Cardiac muscle cell (in vitro differentiated cells and primary cell): Measurements from ENCODE around the gene NR1I3. TPM values are rescaled to one million over a fixed set of nuclear protein-coding genes. Genes with fewer than 3 reads are reported as not detected.

Experiments
- DNase-seq, 2 donors: peaks; one replicate each; pipeline versions ENCODE4 v3.0.0 to v3.0.0-alpha.2; 2010 to 2017; ENCODE audit warnings: low read depth in 1 of 2, low spot score in 1 of 2
- H3K27ac ChIP-seq: fragments of 200-600 bp; sonication (generic); 2 replicates; pipeline ENCODE4 v1.5.1; 2016
- H3K27me3 ChIP-seq: fragments of 200-600 bp; sonication (generic); 2 replicates; pipeline ENCODE4 v1.6.0; 2016; ENCODE audit warnings: control low read depth
- H3K36me3 ChIP-seq: fragments of 200-600 bp; sonication (generic); 2 replicates; pipeline ENCODE4 v1.5.1; 2016; ENCODE audit warnings: control low read depth
- H3K4me1 ChIP-seq: fragments of 200-600 bp; sonication (generic); 2 replicates; pipeline ENCODE4 v1.8.1; 2017; ENCODE audit warnings: low read depth, mild to moderate bottlenecking, mixed run types
- H3K4me3 ChIP-seq: fragments of 200-600 bp; sonication (generic); 2 replicates; pipeline ENCODE4 v1.5.1; 2016; ENCODE audit warnings: mild to moderate bottlenecking
- H3K9me3 ChIP-seq: fragments of 200-600 bp; sonication (generic); 2 replicates; pipeline ENCODE4 v1.5.1; 2017; ENCODE audit warnings: low read depth, mild to moderate bottlenecking, control low read depth
- polyA plus RNA-seq: library from polyadenylated mRNA; unstranded; fragments of >200 nt; fragmentation: Nextera tagmentation; extraction: Ambion mirVana; gene quantifications from 2 replicates; pipeline ENCODE4 v1.2.1, GENCODE V29; 2016
- total RNA-seq: library from RNA; depleted of rRNA; stranded (reverse); fragments of >200 nt; gene quantifications from 2 replicates; pipeline ENCODE4 v1.2.3, GENCODE V29; 2016
- TF ChIP-seq, protein P1 (sequence below): IDR thresholded peaks from 2 replicates; pipeline ENCODE4 v1.5.1; 2012; ENCODE audit warnings: low read depth, mild to moderate bottlenecking, low read length

NR1I3 gene
- total and polyA plus RNA-seq, 2 experiments from 2014 or later: 0.33 TPM; not detected in 1

DNA sequence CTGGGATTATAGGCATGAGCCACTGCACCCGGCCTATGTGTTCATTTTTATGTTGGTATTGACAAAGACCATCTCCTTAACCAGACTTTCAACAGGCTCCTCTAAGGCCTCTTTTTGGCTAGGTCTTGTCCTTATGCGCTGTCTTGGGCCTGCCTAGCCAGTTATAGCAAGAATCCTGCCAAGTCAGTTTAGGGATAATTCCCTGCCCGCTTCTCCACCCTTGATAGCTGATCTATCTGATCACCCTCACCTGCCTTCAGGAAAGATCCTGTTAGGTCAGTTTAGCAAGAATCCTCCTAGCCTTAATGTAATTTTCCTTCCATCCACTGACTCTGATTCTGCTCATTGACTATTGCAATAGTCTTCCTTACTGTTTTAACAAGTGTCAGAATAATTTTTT is 58.3 kb downstream of the NR1I3 start:
- Histone ChIP-seq H3K27me3 (no peaks in the 10 kb centered on the region), H3K36me3 (peaks cover 7% of the 10 kb centered on the region), H3K27ac (no peak overlapping the region), H3K4me3 (no peak overlapping the region), H3K9me3 (no peaks in the 10 kb centered on the region), H3K4me1 (no peaks in the 10 kb centered on the region)
- TF ChIP-seq, protein P1, sequence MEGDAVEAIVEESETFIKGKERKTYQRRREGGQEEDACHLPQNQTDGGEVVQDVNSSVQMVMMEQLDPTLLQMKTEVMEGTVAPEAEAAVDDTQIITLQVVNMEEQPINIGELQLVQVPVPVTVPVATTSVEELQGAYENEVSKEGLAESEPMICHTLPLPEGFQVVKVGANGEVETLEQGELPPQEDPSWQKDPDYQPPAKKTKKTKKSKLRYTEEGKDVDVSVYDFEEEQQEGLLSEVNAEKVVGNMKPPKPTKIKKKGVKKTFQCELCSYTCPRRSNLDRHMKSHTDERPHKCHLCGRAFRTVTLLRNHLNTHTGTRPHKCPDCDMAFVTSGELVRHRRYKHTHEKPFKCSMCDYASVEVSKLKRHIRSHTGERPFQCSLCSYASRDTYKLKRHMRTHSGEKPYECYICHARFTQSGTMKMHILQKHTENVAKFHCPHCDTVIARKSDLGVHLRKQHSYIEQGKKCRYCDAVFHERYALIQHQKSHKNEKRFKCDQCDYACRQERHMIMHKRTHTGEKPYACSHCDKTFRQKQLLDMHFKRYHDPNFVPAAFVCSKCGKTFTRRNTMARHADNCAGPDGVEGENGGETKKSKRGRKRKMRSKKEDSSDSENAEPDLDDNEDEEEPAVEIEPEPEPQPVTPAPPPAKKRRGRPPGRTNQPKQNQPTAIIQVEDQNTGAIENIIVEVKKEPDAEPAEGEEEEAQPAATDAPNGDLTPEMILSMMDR: no peak
- DNase-seq: no peak

Other genes starting within 250 kb of the NR1I3 start
- 68.1 and 93.7 TPM in 2 replicates for gene F11R, start 217.1 kb downstream of the NR1I3 start, total RNA-seq
- gene F11R, start 217.1 kb downstream of the NR1I3 start, polyA plus RNA-seq: 90.1 and 139 TPM in 2 replicates
- 262 and 347 TPM in 2 replicates for gene TSTD1, start 199.2 kb downstream of the NR1I3 start, total RNA-seq
- gene TSTD1, start 199.2 kb downstream of the NR1I3 start, polyA plus RNA-seq: 393 and 448 TPM in 2 replicates
- 110 and 127 TPM in 2 replicates for gene USF1, start 192.2 kb downstream of the NR1I3 start, total RNA-seq
- gene USF1, start 192.2 kb downstream of the NR1I3 start, polyA plus RNA-seq: 33.7 and 45.5 TPM in 2 replicates
- gene ARHGAP30, start 168.3 kb downstream of the NR1I3 start, total RNA-seq: not detected in 2 replicates
- gene ARHGAP30, start 168.3 kb downstream of the NR1I3 start, polyA plus RNA-seq: 1.8 and 1.9 TPM in 2 replicates
- not detected in 2 replicates for gene NECTIN4, start 148.6 kb downstream of the NR1I3 start, total RNA-seq
- not detected in 2 replicates for gene NECTIN4, start 148.6 kb downstream of the NR1I3 start, polyA plus RNA-seq
- gene KLHDC9, start 139.8 kb downstream of the NR1I3 start, total RNA-seq: 36.5 and 42.4 TPM in 2 replicates
- gene KLHDC9, start 139.8 kb downstream of the NR1I3 start, polyA plus RNA-seq: 41.2 and 48.7 TPM in 2 replicates
- 85.4 and 137 TPM in 2 replicates for gene PFDN2, start 120.2 kb downstream of the NR1I3 start, total RNA-seq
- gene PFDN2, start 120.2 kb downstream of the NR1I3 start, polyA plus RNA-seq: 103 and 121 TPM in 2 replicates
- 60.7 and 65.9 TPM in 2 replicates for gene NIT1, start 120.1 kb downstream of the NR1I3 start, total RNA-seq
- gene NIT1, start 120.1 kb downstream of the NR1I3 start, polyA plus RNA-seq: 64.6 and 92.6 TPM in 2 replicates
- 28.1 and 36.5 TPM in 2 replicates for gene DEDD, start 105.5 kb downstream of the NR1I3 start, total RNA-seq
- gene DEDD, start 105.5 kb downstream of the NR1I3 start, polyA plus RNA-seq: 30.8 and 35.5 TPM in 2 replicates
- 51.2 and 61.2 TPM in 2 replicates for gene UFC1, start 84.2 kb downstream of the NR1I3 start, total RNA-seq
- gene UFC1, start 84.2 kb downstream of the NR1I3 start, polyA plus RNA-seq: 122 and 124 TPM in 2 replicates
- gene USP21, start 78.7 kb downstream of the NR1I3 start, total RNA-seq: 18.7 and 19.6 TPM in 2 replicates
- 48.8 and 59.9 TPM in 2 replicates for gene USP21, start 78.7 kb downstream of the NR1I3 start, polyA plus RNA-seq
- 35.4 and 53.8 TPM in 2 replicates for gene PPOX, start 71.8 kb downstream of the NR1I3 start, total RNA-seq
- gene PPOX, start 71.8 kb downstream of the NR1I3 start, polyA plus RNA-seq: 67.0 and 67.1 TPM in 2 replicates
- gene B4GALT3, start 60.7 kb downstream of the NR1I3 start, total RNA-seq: 31.3 and 36.9 TPM in 2 replicates
- 44.7 and 54.7 TPM in 2 replicates for gene B4GALT3, start 60.7 kb downstream of the NR1I3 start, polyA plus RNA-seq
- 0.88 and 4.0 TPM in 2 replicates for gene ADAMTS4, start 39.1 kb downstream of the NR1I3 start, total RNA-seq
- 1.9 and 3.5 TPM in 2 replicates for gene ADAMTS4, start 39.1 kb downstream of the NR1I3 start, polyA plus RNA-seq
- 183 and 204 TPM in 2 replicates for gene NDUFS2, start 35.8 kb downstream of the NR1I3 start, total RNA-seq
- 346 and 367 TPM in 2 replicates for gene NDUFS2, start 35.8 kb downstream of the NR1I3 start, polyA plus RNA-seq
- not detected in 2 replicates for gene FCER1G, start 22.9 kb downstream of the NR1I3 start, total RNA-seq
- gene FCER1G, start 22.9 kb downstream of the NR1I3 start, polyA plus RNA-seq: 0.50 TPM in 1 of 2 replicates, not detected in the other
- gene APOA2, start 14.6 kb downstream of the NR1I3 start, total RNA-seq: 1.0 TPM in 1 of 2 replicates, not detected in the other
- gene APOA2, start 14.6 kb downstream of the NR1I3 start, polyA plus RNA-seq: 3.1 TPM in 1 of 2 replicates, not detected in the other
- 12.5 and 21.6 TPM in 2 replicates for gene TOMM40L, start 12.1 kb downstream of the NR1I3 start, total RNA-seq
- 12.6 and 13.6 TPM in 2 replicates for gene TOMM40L, start 12.1 kb downstream of the NR1I3 start, polyA plus RNA-seq
- gene PCP4L1, start 20.5 kb upstream of the NR1I3 start, total RNA-seq: 0.14 and 0.21 TPM in 2 replicates
- not detected in 2 replicates for gene PCP4L1, start 20.5 kb upstream of the NR1I3 start, polyA plus RNA-seq
- gene MPZ, start 71.8 kb upstream of the NR1I3 start, total RNA-seq: 0.35 and 0.77 TPM in 2 replicates
- gene MPZ, start 71.8 kb upstream of the NR1I3 start, polyA plus RNA-seq: 0.48 and 0.66 TPM in 2 replicates
- gene SDHC, start 76.2 kb upstream of the NR1I3 start, total RNA-seq: 19.5 and 22.5 TPM in 2 replicates
- 275 and 333 TPM in 2 replicates for gene SDHC, start 76.2 kb upstream of the NR1I3 start, polyA plus RNA-seq
- gene CFAP126, start 129.7 kb upstream of the NR1I3 start, total RNA-seq: not detected in 2 replicates
- gene CFAP126, start 129.7 kb upstream of the NR1I3 start, polyA plus RNA-seq: not detected in 2 replicates